Measurements from ENCODE around the gene NKD1.

Gene NKD1

GRCh38 chr16:50539053-50539695 lies 9.0 kb upstream of the NKD1 start:
- Histone ChIP-seq H3K4me3 (ENCODE audit: low read length) (no peak overlapping the region), H3K27me3 (replicated peaks; ENCODE audit: control insufficient read depth, insufficient read depth, low read length) (peaks cover 39% of the 10 kb centered on the region), H3K4me1 (ENCODE audit: control insufficient read depth, insufficient read depth, low read length) (no peaks in the 10 kb centered on the region), H3K36me3 (ENCODE audit: control insufficient read depth, insufficient read depth, low read length, severe bottlenecking) (no peaks in the 10 kb centered on the region), H3K9me3 (ENCODE audit: control insufficient read depth, low read length) (peaks cover 4% of the 10 kb centered on the region), H3K9ac (ENCODE audit: low read length) (no peak overlapping the region)
- no peak for DNase-seq (ENCODE audit: low read depth)

- peaks cover 1% of the 10 kb centered on the region for H3K9me3 ChIP-seq (ENCODE audit: control insufficient read depth, low read length)
- no peak for DNase-seq (ENCODE audit: low read depth)
- H3K4me3 ChIP-seq (ENCODE audit: low read length) = no peak overlapping the region
- H3K36me3 ChIP-seq (ENCODE audit: control insufficient read depth, insufficient read depth, low read length, severe bottlenecking) = no peaks in the 10 kb centered on the region
- no peak overlapping the region for H3K9ac ChIP-seq (ENCODE audit: low read length)
- no peaks in the 10 kb centered on the region for H3K4me1 ChIP-seq (ENCODE audit: control insufficient read depth, insufficient read depth, low read length)
- H3K27me3 ChIP-seq (replicated peaks; ENCODE audit: control insufficient read depth, insufficient read depth, low read length) = peaks cover 47% of the 10 kb centered on the region
These were observed 8.1 kb upstream of the NKD1 start for GRCh38 chr16:50539822-50540710.

DNA sequence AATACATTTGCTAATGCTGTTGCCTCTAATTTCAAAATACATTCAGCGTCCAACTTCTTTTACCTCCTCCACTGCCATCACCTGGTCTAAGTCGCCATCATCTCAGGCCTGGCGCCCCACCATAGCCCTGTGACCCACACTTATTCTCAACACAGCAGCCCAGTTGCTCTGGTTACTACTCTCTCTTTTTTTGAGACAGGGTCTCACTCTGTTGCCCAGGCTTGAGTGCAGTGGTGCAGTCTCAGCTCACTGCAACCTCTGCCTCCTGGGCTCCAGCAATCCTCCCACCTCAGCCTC lies 7.5 kb upstream of the NKD1 start:
- Histone ChIP-seq H3K4me3 (ENCODE audit: low read length) (no peak overlapping the region), H3K36me3 (ENCODE audit: control insufficient read depth, insufficient read depth, low read length, severe bottlenecking) (no peaks in the 10 kb centered on the region), H3K9ac (ENCODE audit: low read length) (no peak overlapping the region), H3K9me3 (ENCODE audit: control insufficient read depth, low read length) (no peaks in the 10 kb centered on the region), H3K27me3 (replicated peaks; ENCODE audit: control insufficient read depth, insufficient read depth, low read length) (peaks cover 51% of the 10 kb centered on the region), H3K4me1 (ENCODE audit: control insufficient read depth, insufficient read depth, low read length) (no peaks in the 10 kb centered on the region)
- DNase-seq (ENCODE audit: low read depth) = no peak

GRCh38 chr16:50542703-50543102 lies 5.5 kb upstream of the NKD1 start:
- H3K4me3 ChIP-seq (ENCODE audit: low read length) = no peak overlapping the region
- H3K27me3 ChIP-seq (replicated peaks; ENCODE audit: control insufficient read depth, insufficient read depth, low read length) = peaks cover 62% of the 10 kb centered on the region
- no peaks in the 10 kb centered on the region for H3K4me1 ChIP-seq (ENCODE audit: control insufficient read depth, insufficient read depth, low read length)
- no peak overlapping the region for H3K9ac ChIP-seq (ENCODE audit: low read length)
- no peak for DNase-seq (ENCODE audit: low read depth)
- no peaks in the 10 kb centered on the region for H3K9me3 ChIP-seq (ENCODE audit: control insufficient read depth, low read length)
- H3K36me3 ChIP-seq (ENCODE audit: control insufficient read depth, insufficient read depth, low read length, severe bottlenecking) = no peaks in the 10 kb centered on the region

DNA sequence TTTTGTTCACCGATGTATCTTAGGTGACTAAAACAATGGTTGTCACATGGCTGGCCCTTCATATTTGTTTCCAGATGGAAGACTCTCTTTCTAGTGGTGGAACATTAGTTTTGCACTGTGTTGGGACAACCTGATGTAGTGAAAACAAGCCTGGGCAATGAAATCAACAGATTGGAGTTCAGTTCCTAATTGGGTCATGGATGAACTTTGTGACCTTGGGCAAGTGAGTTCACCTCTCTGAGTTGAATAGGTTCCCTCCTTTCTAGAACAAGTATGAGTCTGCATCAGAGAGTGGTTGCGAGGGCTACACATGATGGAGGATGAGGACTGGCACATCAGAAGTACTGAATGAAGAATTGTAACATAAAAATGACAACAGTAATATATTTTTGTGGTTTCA lies 2.1 kb upstream of the NKD1 start:
- H3K4me1 ChIP-seq (ENCODE audit: control insufficient read depth, insufficient read depth, low read length) = no peaks in the 10 kb centered on the region
- DNase-seq (ENCODE audit: low read depth) = no peak
- H3K9me3 ChIP-seq (ENCODE audit: control insufficient read depth, low read length) = no peaks in the 10 kb centered on the region
- no peak overlapping the region for H3K4me3 ChIP-seq (ENCODE audit: low read length)
- H3K27me3 ChIP-seq (replicated peaks; ENCODE audit: control insufficient read depth, insufficient read depth, low read length) = peaks cover 54% of the 10 kb centered on the region
- H3K9ac ChIP-seq (ENCODE audit: low read length) = no peak overlapping the region
- no peaks in the 10 kb centered on the region for H3K36me3 ChIP-seq (ENCODE audit: control insufficient read depth, insufficient read depth, low read length, severe bottlenecking)

DNA sequence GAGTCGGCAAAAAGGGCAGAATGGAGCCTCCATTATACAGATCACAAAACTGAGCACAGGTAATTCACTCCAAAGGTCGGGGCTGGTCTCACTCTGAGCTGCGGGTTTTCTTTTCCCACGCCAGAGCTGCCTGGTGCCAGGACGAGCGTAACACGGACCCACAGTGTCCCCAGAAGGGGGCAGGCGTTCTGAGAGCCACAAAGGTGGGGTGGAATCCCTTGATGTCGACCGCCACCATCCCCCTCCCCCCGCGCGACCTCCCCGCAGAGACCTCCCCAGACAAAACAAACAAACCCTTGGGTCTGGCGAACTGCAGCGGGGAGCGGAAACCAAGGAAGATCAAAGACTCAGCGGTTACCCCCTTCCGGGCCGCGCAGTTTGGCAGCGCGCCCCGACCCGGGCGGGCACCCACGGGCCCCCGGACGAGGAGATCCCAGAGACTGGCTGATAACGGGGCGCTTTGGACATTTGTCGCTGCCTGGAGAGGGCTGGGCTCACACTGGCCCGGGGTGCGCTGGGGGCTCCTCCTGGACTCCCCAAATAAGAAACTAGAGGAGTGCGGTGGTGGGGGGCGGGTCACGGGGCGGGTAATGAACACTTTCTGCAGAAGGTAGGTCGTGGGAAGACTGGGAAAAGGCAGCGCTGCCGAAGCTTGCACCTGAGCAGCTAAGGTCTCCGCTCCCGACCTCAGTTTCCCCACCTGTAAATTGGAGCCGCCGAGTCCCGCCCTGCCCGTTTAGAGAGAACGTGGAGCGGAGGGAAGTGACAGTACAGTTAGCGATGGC lies 664 bp upstream of the NKD1 start:
- Histone ChIP-seq H3K9ac (ENCODE audit: low read length) (no peak overlapping the region), H3K27me3 (replicated peaks; ENCODE audit: control insufficient read depth, insufficient read depth, low read length) (peaks cover 41% of the 10 kb centered on the region), H3K4me3 (ENCODE audit: low read length) (peak overlapping the region; percentile 78), H3K4me1 (ENCODE audit: control insufficient read depth, insufficient read depth, low read length) (no peaks in the 10 kb centered on the region), H3K9me3 (ENCODE audit: control insufficient read depth, low read length) (no peaks in the 10 kb centered on the region), H3K36me3 (ENCODE audit: control insufficient read depth, insufficient read depth, low read length, severe bottlenecking) (no peaks in the 10 kb centered on the region)
- no peak for DNase-seq (ENCODE audit: low read depth)

- Histone ChIP-seq H3K9ac (ENCODE audit: low read length) (no peak overlapping the region), H3K9me3 (ENCODE audit: control insufficient read depth, low read length) (peaks cover 2% of the 10 kb centered on the region), H3K4me1 (ENCODE audit: control insufficient read depth, insufficient read depth, low read length) (no peaks in the 10 kb centered on the region), H3K36me3 (ENCODE audit: control insufficient read depth, insufficient read depth, low read length, severe bottlenecking) (no peaks in the 10 kb centered on the region), H3K4me3 (ENCODE audit: low read length) (peak overlapping the region; percentile 72), H3K27me3 (replicated peaks; ENCODE audit: control insufficient read depth, insufficient read depth, low read length) (peaks cover 30% of the 10 kb centered on the region)
- no peak for DNase-seq (ENCODE audit: low read depth)
These were observed 839 bp downstream of the NKD1 start for GRCh38 chr16:50548909-50549560.

DNA sequence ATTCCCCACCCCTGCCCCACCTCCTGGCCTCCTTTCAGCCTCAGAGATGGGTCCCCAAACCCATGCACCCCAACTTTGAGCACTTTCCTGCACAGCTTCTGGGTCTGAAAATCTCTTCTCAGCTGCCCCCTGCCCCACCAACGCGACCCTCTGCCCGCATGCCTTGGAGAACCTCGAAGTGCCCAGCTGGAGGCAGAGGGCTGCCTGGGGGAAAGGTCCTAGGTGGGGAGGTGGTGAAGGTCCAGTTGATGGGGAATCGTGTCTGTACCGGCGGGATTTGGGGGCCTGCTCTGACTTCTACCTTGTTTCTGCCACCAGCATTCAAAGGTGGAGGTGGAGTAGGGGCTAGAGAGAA lies 1.3 kb downstream of the NKD1 start:
- no peaks in the 10 kb centered on the region for H3K4me1 ChIP-seq (ENCODE audit: control insufficient read depth, insufficient read depth, low read length)
- no peak for DNase-seq (ENCODE audit: low read depth)
- H3K36me3 ChIP-seq (ENCODE audit: control insufficient read depth, insufficient read depth, low read length, severe bottlenecking) = no peaks in the 10 kb centered on the region
- H3K9ac ChIP-seq (ENCODE audit: low read length) = no peak overlapping the region
- H3K27me3 ChIP-seq (replicated peaks; ENCODE audit: control insufficient read depth, insufficient read depth, low read length) = peaks cover 27% of the 10 kb centered on the region
- H3K9me3 ChIP-seq (ENCODE audit: control insufficient read depth, low read length) = peaks cover 2% of the 10 kb centered on the region
- no peak overlapping the region for H3K4me3 ChIP-seq (ENCODE audit: low read length)

DNA sequence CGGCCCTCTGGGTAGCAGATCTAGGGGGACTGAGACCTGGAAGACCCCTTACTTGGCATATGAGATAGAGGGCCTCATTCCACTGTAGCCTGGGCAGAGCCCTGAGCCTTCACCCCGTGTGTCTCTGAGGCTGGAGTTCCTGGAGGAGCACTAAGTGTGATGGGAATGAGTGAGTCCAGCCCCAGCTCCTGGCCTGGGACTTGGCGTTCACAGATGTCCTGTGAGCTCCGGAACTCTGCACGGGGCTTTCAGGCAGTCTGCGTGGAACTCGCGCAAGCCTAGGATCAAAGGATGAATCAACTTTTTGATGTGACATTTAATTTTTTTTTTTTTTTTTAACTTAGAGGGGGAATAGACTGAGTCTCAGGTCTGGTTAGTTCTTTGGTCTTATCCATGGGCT lies 1.8 kb downstream of the NKD1 start:
- H3K4me1 ChIP-seq (ENCODE audit: control insufficient read depth, insufficient read depth, low read length) = no peaks in the 10 kb centered on the region
- H3K4me3 ChIP-seq (ENCODE audit: low read length) = no peak overlapping the region
- no peak for DNase-seq (ENCODE audit: low read depth)
- H3K36me3 ChIP-seq (ENCODE audit: control insufficient read depth, insufficient read depth, low read length, severe bottlenecking) = no peaks in the 10 kb centered on the region
- peaks cover 2% of the 10 kb centered on the region for H3K9me3 ChIP-seq (ENCODE audit: control insufficient read depth, low read length)
- no peak overlapping the region for H3K9ac ChIP-seq (ENCODE audit: low read length)
- H3K27me3 ChIP-seq (replicated peaks; ENCODE audit: control insufficient read depth, insufficient read depth, low read length) = peaks cover 22% of the 10 kb centered on the region

GRCh38 chr16:50550866-50551641 lies 2.9 kb downstream of the NKD1 start:
- H3K9me3 ChIP-seq (ENCODE audit: control insufficient read depth, low read length) = peaks cover 2% of the 10 kb centered on the region
- no peak overlapping the region for H3K9ac ChIP-seq (ENCODE audit: low read length)
- H3K36me3 ChIP-seq (ENCODE audit: control insufficient read depth, insufficient read depth, low read length, severe bottlenecking) = no peaks in the 10 kb centered on the region
- no peak for DNase-seq (ENCODE audit: low read depth)
- no peaks in the 10 kb centered on the region for H3K4me1 ChIP-seq (ENCODE audit: control insufficient read depth, insufficient read depth, low read length)
- peaks cover 13% of the 10 kb centered on the region for H3K27me3 ChIP-seq (replicated peaks; ENCODE audit: control insufficient read depth, insufficient read depth, low read length)
- H3K4me3 ChIP-seq (ENCODE audit: low read length) = no peak overlapping the region
